Dendritic cell treated with granulocyte-macrophage colony-stimulating factor and Interleukin-4, amounts not matched to agents 40 ng/mL and 50 ng/mL, for 4 days (primary cell): ENCODE measurements around the gene CFI.

ENCODE experiments used
- H3K27ac Mint-ChIP-seq: one replicate; pipeline ENCODE4 v1.8.0; 2022; ENCODE audit warnings: mild to moderate bottlenecking, mixed read lengths
- H3K27me3 Mint-ChIP-seq: one replicate; pipeline ENCODE4 v1.8.0; 2022; ENCODE audit warnings: mild to moderate bottlenecking, mixed read lengths
- H3K36me3 Mint-ChIP-seq: one replicate; pipeline ENCODE4 v1.8.0; 2022; ENCODE audit warnings: low read depth, mixed read lengths
- H3K4me1 Mint-ChIP-seq: one replicate; pipeline ENCODE4 v1.8.0; 2022; ENCODE audit warnings: low read depth, mixed read lengths
- H3K4me3 Mint-ChIP-seq: one replicate; pipeline ENCODE4 v1.8.0; 2022; ENCODE audit warnings: mild to moderate bottlenecking, moderate library complexity, mixed read lengths
- H3K9me3 Mint-ChIP-seq: one replicate; pipeline ENCODE4 v1.8.0; 2022; ENCODE audit warnings: mixed read lengths
- intact Hi-C: fragments of 100-400 bp; cut with micrococcal nuclease; formaldehyde crosslinking; loops from one replicate; pipeline ENCODE4 v1.15.0; 2022

The CFI gene

DNA sequence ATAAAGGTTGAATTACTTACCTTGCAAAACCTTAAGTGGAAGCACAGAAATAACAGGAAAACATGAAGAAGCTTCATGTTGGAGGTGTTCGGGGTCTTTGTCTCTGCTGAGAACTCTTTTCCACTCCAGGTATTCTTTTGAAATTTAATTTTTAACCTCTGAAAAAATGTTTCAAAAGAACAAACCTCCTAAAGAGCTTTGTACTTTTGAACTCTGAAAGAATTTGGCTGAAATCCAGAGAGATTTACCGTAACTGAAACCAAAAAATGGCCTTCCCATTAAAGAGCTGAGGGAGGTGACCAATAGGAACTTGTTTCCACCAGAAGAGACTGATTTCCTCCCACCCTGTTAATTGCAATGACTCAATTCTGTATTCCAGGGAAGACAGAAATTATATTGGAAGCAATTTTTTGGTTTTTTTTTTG, at the start of gene CFI:
CFI (minus strand) TSS at position 105 of the 425 bp plus-strand sequence; CDS start at position 77, 28 bp downstream.
- intact Hi-C loops: loop anchor here (2.0 to 5.0 kb wide), 2 partner anchors 99 to 380 kb away; partner anchors contain the start of gene CASP6
- Mint-ChIP-seq H3K27me3 (no peaks in the 10 kb centered on the region), H3K9me3 (no peaks in the 10 kb centered on the region), H3K27ac (peak within 1 kb of the TSS; percentile 37), H3K4me1 (peaks cover 11% of the 10 kb centered on the region), H3K4me3 (peak within 1 kb of the TSS; percentile 32), H3K36me3 (no peaks in the 10 kb centered on the region)

GRCh38 chr4:109850601-109851000, 48.8 kb upstream of the CFI start:
- no peaks in the 10 kb centered on the region for H3K4me1 Mint-ChIP-seq
- H3K4me3 Mint-ChIP-seq: no peak overlapping the region
- H3K27me3 Mint-ChIP-seq: no peaks in the 10 kb centered on the region
- no peak overlapping the region for H3K27ac Mint-ChIP-seq
- peaks cover 7% of the 10 kb centered on the region for H3K9me3 Mint-ChIP-seq
- no peaks in the 10 kb centered on the region for H3K36me3 Mint-ChIP-seq
- intact Hi-C loops: no loop called here

DNA sequence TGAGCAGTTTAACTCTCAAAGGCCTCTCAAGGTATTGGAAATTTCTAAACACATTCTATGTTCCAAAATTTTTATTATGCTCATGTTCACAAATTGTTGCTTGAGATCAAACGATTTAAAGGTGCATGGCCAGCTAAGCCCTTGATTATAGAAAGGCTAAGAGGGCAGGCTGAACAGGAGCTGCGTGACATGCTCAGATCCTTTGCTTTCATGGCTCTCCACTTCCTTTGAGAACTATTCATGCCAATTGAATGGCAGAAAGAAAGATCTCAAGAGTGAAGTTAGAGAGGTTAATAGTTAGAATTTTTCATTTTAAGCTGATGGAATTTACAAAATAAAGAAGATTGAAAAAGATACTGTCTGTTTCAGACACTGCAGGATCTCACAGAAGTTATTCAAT, 46.7 kb upstream of the CFI start:
- Mint-ChIP-seq H3K4me3 (no peak overlapping the region), H3K36me3 (no peaks in the 10 kb centered on the region), H3K9me3 (no peaks in the 10 kb centered on the region), H3K27me3 (no peaks in the 10 kb centered on the region), H3K27ac (no peak overlapping the region), H3K4me1 (no peaks in the 10 kb centered on the region)
- intact Hi-C loops: no loop called here

- Mint-ChIP-seq H3K36me3 (no peaks in the 10 kb centered on the region), H3K27me3 (no peaks in the 10 kb centered on the region), H3K4me3 (no peak within 1 kb of the TSS), H3K9me3 (no peaks in the 10 kb centered on the region), H3K4me1 (no peaks in the 10 kb centered on the region), H3K27ac (no peak within 1 kb of the TSS)
- intact Hi-C loops: no loop called here
These were observed 46.2 kb upstream of the CFI start, which contains the start of gene LRIT3 for GRCh38 chr4:109847896-109848442. LRIT3 (plus strand) TSS chr4:109848107; CDS start chr4:109848202, 95 bp downstream.

- H3K27ac Mint-ChIP-seq: no peak overlapping the region
- H3K4me1 Mint-ChIP-seq: no peaks in the 10 kb centered on the region
- no peaks in the 10 kb centered on the region for H3K27me3 Mint-ChIP-seq
- H3K9me3 Mint-ChIP-seq: no peaks in the 10 kb centered on the region
- no peaks in the 10 kb centered on the region for H3K36me3 Mint-ChIP-seq
- H3K4me3 Mint-ChIP-seq: no peak overlapping the region
- intact Hi-C loops: no loop called here
These were observed 44.7 kb upstream of the CFI start for GRCh38 chr4:109846395-109847098.

- no peak overlapping the region for H3K4me3 Mint-ChIP-seq
- no peaks in the 10 kb centered on the region for H3K9me3 Mint-ChIP-seq
- H3K4me1 Mint-ChIP-seq: no peaks in the 10 kb centered on the region
- H3K27ac Mint-ChIP-seq: no peak overlapping the region
- intact Hi-C loops: no loop called here
- no peaks in the 10 kb centered on the region for H3K27me3 Mint-ChIP-seq
- no peaks in the 10 kb centered on the region for H3K36me3 Mint-ChIP-seq
These were observed 35.2 kb upstream of the CFI start for GRCh38 chr4:109836985-109837384.

DNA sequence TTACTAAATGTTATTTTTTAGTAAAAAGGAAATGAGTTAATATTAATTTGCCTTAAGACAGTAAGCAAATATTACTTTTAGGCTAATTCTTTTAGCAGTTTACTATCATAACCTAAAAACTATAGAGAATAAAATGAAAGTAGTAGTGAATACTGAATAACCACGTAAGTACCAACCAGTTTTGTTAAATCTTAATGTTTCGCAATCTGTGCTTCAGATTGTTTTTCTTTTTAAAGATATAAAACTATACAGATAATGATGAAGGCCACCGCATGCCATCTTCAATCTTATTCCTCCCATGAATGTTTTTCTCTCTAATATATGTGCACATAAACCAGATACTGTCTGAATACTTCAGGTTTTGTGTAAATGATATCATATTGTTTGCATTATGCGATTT, 32.0 kb upstream of the CFI start:
- H3K36me3 Mint-ChIP-seq: no peaks in the 10 kb centered on the region
- H3K27me3 Mint-ChIP-seq: no peaks in the 10 kb centered on the region
- H3K4me1 Mint-ChIP-seq: no peaks in the 10 kb centered on the region
- no peak overlapping the region for H3K27ac Mint-ChIP-seq
- no peak overlapping the region for H3K4me3 Mint-ChIP-seq
- H3K9me3 Mint-ChIP-seq: no peaks in the 10 kb centered on the region
- intact Hi-C loops: no loop called here

GRCh38 chr4:109827672-109828071, 25.9 kb upstream of the CFI start, which contains the start of gene RRH:
RRH (plus strand) TSS chr4:109827972; CDS start chr4:109828028, 56 bp downstream.
- intact Hi-C loops: loop anchor here (10.0 kb wide), 1 partner anchor 293 kb away; no protein-coding TSS in a partner anchor
- Mint-ChIP-seq H3K27me3 (no peaks in the 10 kb centered on the region), H3K4me1 (no peaks in the 10 kb centered on the region), H3K36me3 (peaks cover 14% of the 10 kb centered on the region), H3K27ac (no peak within 1 kb of the TSS), H3K9me3 (no peaks in the 10 kb centered on the region), H3K4me3 (no peak within 1 kb of the TSS)

DNA sequence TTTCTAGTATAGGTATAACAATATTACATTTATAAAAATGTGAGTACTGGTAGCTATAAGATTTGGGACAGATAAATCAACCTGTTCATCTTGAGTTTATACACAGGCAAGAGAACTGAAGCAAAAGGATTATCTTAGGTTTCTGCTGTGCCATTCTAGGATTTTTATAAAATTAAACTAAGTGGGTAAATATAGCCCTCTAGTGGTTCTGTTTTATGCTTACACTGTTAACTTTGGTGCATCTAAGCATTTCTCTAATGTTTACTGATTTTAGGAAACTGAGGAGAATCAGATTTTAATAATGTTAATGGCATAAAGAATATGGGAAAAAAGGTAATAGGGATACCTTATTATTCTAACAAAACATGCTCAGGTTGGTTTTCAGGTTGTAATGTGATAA, 24.9 kb upstream of the CFI start:
- no peaks in the 10 kb centered on the region for H3K4me1 Mint-ChIP-seq
- intact Hi-C loops: loop anchor here (1.0 to 10.0 kb wide), 2 partner anchors 292 to 404 kb away; no protein-coding TSS in a partner anchor
- no peak overlapping the region for H3K4me3 Mint-ChIP-seq
- H3K9me3 Mint-ChIP-seq: no peaks in the 10 kb centered on the region
- peaks cover 22% of the 10 kb centered on the region for H3K36me3 Mint-ChIP-seq
- H3K27ac Mint-ChIP-seq: no peak overlapping the region
- no peaks in the 10 kb centered on the region for H3K27me3 Mint-ChIP-seq

DNA sequence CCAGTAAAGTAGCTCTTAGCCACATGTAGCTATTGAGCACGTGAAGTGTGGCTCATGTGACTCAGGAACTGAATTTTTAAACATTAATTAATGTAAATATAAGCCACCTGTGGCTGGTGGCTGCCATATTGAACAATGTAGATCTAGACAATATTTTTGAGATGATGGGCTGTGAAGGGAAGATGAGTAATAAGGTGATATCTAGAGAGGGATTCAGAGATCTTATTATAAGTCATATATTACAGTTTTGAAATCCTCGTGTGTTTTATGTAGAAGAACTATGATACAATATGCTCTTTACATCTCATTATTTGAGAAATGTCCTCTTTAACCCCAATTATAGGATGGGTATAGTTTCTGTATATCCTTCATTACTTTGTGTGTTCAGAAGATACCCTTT, 19.4 kb upstream of the CFI start:
- Mint-ChIP-seq H3K4me3 (no peak overlapping the region), H3K27ac (no peak overlapping the region), H3K4me1 (peaks cover 26% of the 10 kb centered on the region), H3K36me3 (peaks cover 70% of the 10 kb centered on the region), H3K9me3 (no peaks in the 10 kb centered on the region), H3K27me3 (no peaks in the 10 kb centered on the region)
- intact Hi-C loops: loop anchor here (10.0 kb wide), 1 partner anchor 286 kb away; no protein-coding TSS in a partner anchor

- Mint-ChIP-seq H3K4me3 (no peak overlapping the region), H3K4me1 (peaks cover 32% of the 10 kb centered on the region), H3K36me3 (peaks cover 75% of the 10 kb centered on the region)
These were observed 18.8 kb upstream of the CFI start for GRCh38 chr4:109820563-109820962.

DNA sequence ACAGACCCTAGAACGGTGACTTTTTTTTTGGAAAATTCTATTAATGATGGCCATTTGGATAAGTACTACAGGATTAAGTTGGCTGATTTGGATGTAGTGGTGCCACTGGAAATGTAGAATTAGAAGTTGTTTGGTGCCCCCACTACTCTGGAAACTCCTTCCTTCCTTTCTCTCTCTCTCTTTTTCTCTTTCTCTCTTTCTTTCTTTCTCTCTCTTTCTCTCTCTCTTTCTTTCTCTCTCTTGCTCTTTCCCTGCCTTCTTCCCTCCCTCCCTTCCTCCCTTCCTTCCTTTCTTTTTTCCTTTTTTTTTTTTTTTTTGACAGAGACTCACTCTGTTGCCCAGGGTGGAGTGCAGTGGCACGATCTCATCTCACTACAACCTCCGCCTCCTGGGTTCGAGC, 16.5 kb upstream of the CFI start:
- intact Hi-C loops: loop anchor here (5.0 to 10.0 kb wide), 2 partner anchors 386 to 1193 kb away; partner anchors contain the start of genes RPL34 and SEC24B

More at GRCh38 chr4:109820563-109820962, 18.8 kb upstream of the CFI start:
- intact Hi-C loops: loop anchor here (10.0 kb wide), 1 partner anchor 286 kb away; no protein-coding TSS in a partner anchor
- Mint-ChIP-seq H3K27me3 (no peaks in the 10 kb centered on the region), H3K9me3 (no peaks in the 10 kb centered on the region), H3K27ac (no peak overlapping the region)

GRCh38 chr4:109816894-109817293, 15.1 kb upstream of the CFI start:
- peaks cover 58% of the 10 kb centered on the region for H3K36me3 Mint-ChIP-seq
- intact Hi-C loops: loop anchor here (5.0 to 10.0 kb wide), 2 partner anchors 385 to 1192 kb away; partner anchors contain the start of genes RPL34 and SEC24B

More for the DNA sequence above, 16.5 kb upstream of the CFI start:
- Mint-ChIP-seq H3K27ac (no peak overlapping the region), H3K4me3 (no peak overlapping the region), H3K27me3 (no peaks in the 10 kb centered on the region), H3K36me3 (peaks cover 71% of the 10 kb centered on the region), H3K9me3 (no peaks in the 10 kb centered on the region), H3K4me1 (peaks cover 39% of the 10 kb centered on the region)

GRCh38 chr4:109816082-109816442, 14.3 kb upstream of the CFI start:
- Mint-ChIP-seq H3K9me3 (no peaks in the 10 kb centered on the region), H3K4me3 (peak overlapping the region; percentile 89), H3K36me3 (peaks cover 51% of the 10 kb centered on the region), H3K4me1 (peaks cover 47% of the 10 kb centered on the region), H3K27ac (peak overlapping the region; percentile 93), H3K27me3 (no peaks in the 10 kb centered on the region)
- intact Hi-C loops: loop anchor here (5.0 to 10.0 kb wide), 2 partner anchors 384 to 1191 kb away; partner anchors contain the start of genes RPL34 and SEC24B

More at GRCh38 chr4:109816894-109817293, 15.1 kb upstream of the CFI start:
- Mint-ChIP-seq H3K4me3 (no peak overlapping the region), H3K27ac (peak overlapping the region; percentile 5), H3K4me1 (peaks cover 47% of the 10 kb centered on the region), H3K9me3 (no peaks in the 10 kb centered on the region), H3K27me3 (no peaks in the 10 kb centered on the region)
